Central memory CD4-positive, alpha-beta T cell (primary cell): Measurements from ENCODE around the gene UBR4.

ENCODE experiments used
- DNase-seq: peaks from one replicate; pipeline ENCODE4 v3.0.0; 2022

UBR4 gene

DNA sequence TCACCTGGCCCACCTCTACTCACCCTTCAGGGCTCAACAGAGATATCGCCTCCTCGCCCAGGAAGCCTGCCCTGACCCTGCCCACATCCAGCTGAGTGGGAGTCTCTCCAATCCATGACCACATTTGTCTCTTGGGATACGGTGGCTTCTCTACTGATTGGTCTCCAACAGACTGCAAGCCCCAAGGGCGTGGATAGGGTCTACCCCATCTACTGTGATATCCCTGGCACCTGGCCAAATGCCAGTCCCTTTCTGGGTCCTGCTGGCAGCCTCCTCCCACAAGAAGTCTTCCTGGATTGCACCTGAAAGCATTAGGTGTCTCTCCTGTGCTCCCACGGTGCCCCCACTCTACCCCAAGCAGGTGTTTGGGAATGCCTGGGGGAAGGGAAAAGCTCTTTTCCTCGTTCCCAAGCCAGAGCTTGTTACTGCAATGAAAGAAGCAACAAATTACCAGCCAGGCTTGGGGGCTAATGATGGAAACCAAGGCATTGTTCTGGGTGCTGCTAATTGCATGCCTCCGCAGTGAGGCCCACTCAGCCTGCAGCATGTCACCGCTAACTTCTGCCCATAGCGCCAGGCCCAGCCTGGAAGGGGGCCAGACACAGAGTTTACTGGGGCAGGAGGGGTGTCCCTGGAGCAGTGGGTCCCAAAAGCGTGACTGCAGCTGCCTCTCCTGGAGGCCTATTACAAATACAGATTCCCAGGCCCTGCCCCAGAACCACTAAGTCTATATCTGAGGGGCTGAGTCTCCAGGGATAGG lies 162.9 kb downstream of the UBR4 start:
- DNase-seq = no peak

DNA sequence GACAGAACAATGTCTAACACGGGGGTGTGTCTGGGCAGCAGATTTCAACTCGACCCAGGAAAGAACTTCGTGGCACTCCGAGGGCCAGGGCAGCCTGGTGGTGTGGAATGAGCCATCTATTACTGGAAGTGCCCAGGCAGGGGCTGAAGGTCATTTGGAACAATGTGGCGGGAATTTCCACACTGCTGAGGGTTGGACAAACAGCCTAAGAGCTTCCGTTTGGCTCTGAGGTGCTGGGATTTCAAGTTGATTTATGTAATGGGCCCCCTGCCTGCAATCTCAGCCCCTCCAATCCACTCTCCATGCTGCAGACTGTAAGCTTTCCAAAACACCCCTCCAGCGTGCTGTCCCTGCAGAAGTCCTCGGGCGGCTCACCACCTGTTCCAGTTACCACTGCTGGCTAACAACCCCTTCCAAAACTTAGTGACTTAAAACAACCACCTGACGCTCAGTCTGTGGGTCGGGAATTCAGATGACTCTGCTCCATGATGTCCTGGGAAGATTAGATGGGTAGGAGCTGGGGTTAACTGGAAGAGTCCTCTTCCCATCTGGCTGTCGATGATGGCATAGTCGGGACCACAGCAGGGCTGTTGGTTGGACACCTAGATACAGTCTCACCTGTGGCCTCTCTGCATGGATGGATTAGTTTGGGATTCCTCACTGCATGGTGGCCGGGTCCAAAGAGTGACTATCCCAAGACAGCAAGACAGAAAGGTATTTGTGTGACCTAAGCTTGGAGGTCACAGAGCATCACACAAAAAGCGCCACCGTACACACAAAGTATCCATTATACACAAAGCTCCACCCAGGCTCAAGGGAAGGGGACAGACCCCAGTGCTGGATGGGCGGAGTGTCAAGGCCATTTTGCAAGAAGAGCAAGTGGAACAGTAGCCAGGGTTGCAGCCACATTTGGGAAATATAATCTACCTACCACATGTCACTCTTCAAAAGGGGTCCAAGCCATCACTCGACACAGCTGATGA lies 163.9 kb downstream of the UBR4 start:
- DNase-seq = no peak

DNA sequence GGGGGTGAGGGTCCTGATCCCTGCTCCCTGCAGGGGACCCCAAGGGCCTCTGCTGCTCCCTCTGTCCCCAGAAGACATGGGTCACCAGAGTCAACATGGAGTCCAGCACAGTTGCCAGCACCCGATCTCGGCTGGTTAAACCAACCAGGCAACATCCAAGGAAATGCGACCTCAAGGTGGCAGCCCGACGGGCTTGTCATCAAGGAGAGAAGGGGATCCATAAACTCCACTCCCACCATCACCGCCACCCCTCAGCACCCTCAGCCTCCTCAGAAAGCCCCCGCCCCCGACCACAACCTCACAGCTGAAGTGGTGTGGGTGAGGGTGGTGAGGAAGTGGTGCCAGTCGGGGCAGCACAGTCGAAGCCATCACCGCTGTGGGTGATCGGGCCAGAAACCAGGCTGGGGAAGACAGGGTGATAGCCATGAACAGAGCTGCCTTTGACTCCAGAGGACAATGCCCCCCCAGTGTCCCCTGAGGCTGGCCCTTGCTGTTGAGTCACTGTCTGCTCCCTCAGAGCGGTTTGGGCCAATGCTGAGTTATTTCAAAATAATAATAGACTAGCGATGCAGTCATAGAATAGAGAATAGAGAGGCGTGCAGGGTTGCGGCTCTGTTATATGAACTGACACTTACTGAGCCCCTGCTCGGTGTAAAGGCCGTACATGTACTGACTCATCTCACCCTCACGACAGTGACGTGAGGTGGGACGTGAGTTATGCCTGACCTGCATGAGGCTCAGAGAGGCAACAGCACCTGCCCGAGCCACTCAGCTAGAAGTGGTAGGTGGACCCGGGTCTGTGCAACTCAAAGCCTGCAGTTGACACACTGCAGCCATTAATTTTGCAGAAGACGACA lies 164.9 kb downstream of the UBR4 start:
- no peak for DNase-seq

DNA sequence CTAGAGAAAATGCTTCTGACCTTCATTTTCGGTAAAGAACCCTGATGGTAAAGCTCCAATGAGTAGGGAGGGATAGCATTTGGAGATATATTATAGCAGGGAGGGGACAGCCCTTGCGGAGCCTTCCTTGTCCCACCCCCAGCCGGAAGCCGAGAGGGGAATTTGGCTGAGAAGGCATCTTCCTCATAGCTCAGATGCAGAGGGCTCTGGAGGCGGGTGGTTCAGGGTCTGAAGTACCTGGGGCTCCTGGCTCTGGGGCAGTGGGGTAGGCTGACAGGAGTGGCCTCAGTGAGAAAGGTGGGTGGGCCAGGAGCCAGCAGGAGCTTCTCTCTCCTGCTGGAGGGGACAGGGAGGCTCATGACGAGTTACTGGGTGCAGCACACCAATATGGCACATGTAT lies 165.6 kb downstream of the UBR4 start:
- no peak for DNase-seq

DNA sequence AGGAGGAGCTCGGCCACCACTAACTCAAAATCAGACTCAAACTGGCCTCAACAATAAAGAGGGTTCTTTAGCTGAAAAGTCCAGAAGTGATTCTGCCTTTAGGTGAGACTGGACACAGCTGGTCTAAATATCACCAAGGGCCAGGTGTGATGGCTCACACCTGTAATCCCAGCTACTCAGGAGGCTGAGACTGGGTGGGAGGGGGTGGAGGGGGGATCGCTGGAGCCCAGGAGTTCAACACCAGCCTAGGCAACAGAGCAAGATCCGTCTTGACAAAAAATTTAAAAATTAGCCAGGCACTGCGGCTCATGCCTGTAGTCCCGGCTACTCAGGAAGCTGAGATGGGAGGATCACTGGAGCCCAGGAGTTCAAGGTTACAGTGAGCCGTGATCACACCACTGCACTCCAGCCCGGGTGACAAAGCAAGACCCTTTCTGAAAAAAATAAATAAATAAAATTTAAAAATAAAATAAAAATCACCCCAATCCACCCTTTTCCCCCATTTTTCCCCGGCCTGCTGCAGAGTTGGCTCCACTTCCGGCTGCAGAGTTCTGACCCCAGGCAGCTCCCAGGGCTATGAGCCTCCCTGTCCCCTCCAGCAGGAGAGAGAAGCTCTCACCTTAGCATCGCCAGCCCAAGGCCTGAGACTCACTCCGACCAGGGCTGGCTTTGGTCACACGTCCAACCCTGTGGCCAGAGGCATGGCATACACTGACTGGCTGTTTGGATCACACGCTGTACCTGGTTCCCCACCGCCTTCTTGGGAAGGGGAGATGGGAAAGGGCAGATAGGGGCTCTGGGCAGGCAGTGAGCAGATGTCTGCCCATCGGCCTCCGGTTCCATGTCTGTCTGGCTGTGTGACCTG lies 166.3 kb downstream of the UBR4 start:
- DNase-seq = no peak

DNA sequence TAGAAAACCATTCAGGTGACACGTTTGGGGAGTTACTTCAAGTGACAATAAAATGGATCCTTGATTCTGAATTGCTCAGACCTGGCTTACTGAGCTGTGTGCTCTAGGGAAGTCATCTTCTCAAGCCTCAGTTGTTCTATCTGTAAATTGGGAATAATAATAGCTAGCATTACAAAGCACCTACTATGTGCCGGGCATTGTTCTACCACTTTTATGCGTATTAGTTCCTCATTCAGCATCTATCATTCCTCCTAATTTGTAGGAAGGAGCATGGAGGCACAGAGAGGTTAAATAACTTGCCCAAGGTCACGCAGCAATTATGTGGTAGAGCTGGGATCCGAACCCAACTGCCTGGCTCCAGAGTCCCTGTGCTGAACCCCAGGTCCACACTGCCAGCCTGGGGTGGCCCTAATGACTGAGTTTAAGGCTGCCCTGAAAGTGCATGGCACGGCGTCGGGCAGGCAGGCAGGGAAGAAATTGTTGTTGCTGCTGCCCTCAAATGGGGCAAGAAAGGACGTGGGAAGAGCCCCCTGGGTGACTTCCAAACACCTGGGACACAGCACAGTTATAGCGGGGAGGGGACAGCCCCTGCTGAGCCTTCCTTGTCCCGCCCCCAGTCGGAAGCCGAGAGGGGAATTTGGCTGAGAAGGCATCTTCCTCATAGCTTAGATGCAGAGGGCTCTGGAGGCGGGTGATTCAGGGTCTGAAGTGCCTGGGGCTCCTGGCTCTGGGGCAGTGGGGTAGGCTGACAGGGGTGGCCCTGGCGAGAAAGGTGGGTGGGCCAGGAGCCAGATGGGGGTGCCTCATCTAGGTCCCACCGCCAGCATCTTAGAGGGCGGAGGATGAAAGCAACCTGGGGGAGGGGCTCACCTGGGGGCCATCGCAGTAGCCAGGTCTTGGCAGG lies 167.1 kb downstream of the UBR4 start:
- no peak for DNase-seq

DNA sequence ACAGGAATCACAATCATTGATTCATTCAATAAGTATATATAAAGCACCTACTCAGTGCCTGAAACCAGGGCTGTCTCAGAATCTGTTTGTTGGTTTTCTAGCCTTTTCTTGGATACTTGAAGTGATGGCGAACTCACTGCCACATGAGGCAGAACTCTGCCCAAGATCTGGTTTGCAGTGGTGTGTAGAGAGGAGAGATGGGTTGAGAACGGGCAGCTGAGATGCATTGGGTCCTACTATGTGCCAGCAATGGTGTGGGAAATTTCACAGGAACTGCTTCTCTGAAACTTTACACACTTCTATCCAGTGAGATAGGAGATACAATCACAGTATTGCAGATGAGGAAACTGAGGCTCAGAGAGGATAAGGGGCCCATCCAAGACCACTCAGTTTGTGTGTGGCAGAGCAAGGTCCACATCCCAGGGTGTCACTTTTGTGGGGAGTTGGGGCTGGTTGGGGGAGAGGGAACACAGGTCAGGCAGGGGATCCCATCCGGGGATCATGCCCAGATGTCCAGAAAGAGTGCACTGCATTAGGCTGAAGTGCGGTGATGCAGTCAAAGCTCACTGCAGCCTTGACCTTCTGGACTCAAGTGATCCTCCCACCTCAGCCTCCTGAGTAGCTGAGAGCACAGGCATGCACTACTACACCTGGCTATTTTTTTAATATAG lies 169.9 kb downstream of the UBR4 start:
- no peak for DNase-seq

DNA sequence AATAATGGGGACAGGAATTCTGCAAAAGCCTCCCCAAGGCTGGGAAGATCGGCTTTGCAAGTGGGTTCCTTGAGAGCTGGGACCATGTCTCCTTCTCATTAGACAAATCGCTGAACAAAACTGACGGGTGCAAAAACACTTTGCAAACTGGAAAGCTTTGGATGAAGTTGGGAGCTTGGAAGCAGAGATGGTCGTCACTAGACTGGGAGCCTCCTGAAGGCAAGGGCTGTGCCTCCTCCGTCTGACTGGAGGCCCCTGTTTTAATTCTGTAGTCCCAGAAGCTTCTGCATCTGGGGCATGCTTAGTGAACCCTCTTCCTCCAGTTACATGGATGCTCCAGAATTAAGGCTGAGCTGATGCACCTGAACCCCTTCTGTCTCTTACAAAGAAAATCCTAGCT lies 171.3 kb downstream of the UBR4 start:
- no peak for DNase-seq

DNA sequence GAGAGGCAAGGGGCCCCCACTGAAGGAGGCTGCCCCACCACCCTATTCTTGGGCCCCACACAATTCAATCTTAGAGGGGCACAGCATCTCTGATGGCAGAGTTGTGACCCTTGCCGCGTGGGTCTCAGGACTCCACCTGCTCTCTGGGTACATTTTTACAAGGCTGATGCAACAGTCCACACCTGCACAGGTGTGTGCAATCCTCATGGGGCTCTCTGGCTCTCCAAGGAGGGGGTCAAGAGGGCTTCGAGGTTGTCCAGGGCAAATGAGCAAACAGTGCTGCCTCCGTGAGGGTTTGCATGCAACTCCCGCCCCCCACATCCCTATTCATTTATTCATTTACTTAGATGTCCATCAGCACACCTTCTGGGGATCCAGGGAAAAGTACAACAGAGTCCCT lies 172.0 kb downstream of the UBR4 start:
- DNase-seq = no peak

DNA sequence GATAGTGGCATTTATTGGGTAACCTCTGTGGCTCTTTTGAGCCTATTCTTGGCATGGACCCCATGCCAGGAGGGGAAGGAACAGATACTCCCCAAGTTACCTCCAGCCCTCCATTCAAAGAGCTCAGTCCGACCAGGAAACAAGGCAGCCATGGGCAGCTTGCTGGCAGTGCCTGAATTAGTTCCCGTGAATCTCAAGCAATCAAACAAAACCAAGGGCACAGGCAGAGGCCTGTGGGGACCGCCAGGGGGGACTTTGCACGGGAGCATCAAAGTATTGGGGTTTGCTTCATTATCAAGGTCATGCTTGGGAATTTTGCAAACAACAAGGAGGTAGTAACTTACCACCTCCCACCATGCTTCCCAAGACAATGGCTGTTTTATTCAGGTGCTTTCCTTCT lies 172.4 kb downstream of the UBR4 start:
- DNase-seq = no peak

DNA sequence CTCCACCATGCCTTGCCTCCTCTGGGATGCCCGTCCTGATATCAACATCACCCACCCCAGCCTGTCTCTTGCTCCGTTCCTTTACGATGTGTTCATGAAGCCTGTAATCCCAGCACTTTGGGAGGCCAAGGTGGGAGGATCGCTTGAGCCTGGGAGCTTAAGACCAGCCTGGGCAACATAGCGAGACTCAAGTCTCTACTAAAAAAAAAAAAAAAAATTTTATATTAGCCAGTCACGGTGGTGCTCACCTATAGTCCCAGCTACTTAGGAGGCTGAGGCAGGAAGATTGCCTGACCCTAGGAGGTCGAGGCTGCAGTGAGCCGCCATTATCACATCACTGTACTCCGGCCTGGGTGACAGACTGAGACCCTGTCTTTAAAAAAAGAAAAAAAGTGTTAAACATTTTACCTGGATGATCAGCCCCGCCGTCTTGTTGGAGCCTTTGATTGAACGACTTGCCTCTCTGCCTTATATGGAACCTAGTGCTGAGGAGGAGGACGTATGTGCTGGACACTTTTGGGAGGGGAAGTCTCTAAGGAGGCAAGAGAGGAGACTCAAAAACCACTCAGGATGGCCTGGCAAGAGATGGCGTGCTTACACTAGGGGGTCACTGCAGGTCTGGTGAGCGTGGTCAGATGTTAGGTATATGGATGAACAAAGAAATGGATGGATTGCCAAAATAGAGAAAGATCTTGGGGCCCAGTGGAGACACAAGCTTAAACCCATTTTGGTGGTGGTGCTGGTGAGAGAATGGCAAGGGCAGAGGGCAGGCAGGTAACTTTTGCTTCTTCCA lies 173.1 kb downstream of the UBR4 start:
- DNase-seq = no peak

DNA sequence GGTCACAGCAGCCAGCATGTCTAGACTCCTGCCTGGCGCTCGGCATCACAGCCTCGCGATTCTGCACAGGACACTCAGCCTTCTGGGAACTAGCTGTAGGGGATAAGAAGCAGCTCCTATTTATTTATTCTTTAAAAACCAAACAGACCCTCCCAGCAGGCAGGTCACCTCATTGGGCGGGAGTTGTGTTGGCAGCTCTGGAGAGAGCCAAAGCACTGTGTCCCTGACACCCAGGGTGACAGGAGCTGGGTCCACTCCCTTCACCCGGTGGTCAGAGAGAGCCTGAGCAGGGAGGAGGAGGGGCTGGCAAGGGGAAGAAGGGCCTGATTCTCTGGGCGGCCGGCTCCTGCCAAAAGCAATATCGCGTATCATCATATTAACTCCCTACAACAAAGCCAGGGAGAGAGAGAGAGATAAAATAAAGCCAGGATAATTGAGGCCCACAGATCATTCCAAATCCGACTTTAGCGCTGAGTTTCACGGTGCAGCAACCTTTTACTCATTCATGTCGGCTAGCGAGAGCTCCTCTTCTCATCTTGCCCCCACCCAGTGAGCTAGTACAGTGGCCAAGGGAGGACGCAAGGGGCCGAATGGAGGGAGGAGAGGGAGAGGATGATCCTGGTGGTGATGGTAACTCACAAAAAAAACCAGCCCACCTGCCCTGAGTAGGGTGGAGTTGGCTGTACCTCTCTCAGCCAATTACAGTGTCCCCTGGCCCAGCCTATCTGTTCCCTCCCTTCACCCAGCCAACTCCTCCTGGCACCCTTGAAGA lies 173.8 kb downstream of the UBR4 start:
- DNase-seq = no peak

DNA sequence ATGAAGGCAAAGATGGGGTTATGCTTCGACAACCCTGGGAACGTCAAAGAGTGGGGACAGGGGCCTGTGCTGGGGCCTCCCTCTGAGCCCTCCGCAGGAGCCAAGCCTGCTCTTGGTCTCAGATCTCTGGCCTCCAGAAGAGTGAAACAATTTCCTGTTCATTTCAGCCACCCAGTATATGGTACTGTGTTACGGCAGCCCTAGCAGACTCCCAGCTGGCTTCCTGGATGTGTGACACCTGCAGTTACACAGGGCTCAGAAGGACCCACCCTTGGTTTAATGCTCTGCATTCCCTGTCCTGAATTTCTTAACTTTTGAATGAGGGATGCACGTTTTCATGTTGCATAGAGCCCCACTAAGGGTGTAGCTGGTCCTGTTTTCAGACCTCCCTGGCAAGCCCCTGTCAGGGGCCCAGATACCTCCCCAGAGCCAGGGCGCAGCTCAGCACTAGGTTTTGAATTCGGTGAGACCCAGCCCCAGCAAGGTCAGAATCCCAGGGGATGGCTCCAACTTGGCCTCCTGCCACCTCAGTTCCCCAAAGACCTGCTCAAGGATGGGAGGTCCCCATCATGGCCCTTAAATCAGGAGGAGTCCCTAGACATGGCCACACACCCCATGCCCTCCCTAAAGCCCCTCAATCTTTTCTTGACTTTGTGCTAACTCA lies 174.6 kb downstream of the UBR4 start:
- DNase-seq = no peak

DNA sequence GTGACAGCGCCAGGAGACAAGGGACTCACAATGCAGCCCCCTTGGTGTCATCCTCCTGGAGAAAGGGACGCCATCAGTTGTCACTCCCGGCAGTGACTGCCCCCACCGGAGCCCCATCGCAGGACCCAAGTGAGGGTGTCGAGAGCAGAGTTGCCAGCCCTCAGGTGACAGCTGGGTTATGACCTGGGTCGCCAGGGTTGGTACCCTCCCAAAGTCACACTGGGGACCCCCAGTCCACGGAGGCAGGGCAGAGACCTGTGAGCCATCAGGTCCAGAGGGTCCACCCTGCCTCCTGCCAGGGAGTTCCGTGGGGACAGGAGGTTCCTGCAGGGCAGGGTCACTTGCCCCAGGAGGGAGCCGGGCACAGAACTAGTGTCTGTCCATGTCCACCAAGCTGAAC lies 175.3 kb downstream of the UBR4 start:
- no peak for DNase-seq

DNA sequence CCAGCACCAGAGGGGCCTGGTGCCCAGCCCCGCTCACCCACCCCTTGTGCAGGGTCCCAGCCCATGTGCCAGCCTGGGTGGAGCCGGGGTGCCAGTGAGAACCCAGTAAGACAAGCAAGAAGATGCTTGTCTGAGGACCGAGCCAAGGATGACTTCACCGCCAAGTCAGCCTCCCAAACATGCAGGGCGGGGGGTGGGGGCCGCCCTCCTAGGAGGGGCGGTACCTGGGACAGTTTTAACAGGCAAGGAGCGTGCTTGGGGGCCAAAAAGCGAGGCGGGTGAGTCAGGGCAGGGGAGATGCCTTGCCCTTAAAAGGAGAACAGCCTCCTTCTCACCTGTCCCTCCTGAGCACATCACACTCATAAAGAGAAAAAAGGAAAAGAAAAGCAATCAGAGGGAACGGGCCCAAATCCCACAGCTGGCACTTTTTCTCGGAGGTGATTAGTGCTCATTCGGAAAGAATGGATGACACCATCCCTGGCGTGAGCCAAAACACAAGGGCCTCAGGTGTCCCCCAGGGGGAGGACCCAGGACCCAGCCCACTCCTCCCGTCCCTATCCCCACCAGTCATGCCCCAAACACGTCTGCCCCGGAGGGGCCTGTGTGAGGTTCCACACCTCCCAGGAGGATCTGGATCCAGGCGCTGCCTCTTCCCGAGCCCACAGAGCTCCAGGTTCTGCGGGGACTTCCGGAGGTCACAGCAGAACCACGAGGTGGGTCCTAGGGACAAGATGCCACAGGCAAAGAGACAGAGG lies 176.0 kb downstream of the UBR4 start:
- no peak for DNase-seq

DNA sequence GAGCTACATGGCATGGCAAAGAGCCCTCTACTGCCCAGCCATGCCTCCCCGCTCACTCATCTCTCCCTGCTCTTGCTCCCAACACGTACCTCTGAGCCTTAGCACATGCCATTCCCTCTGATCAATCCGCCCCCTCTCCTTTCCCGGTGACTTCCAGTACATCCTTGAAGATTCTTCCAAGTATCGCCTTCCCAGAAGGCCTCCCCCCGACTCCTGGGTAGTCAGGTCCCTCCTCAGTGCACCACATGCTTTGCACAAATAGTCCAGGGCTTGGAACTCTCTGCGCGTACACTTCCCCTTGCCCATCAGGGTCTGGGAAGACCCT lies 176.6 kb downstream of the UBR4 start:
- DNase-seq = no peak

DNA sequence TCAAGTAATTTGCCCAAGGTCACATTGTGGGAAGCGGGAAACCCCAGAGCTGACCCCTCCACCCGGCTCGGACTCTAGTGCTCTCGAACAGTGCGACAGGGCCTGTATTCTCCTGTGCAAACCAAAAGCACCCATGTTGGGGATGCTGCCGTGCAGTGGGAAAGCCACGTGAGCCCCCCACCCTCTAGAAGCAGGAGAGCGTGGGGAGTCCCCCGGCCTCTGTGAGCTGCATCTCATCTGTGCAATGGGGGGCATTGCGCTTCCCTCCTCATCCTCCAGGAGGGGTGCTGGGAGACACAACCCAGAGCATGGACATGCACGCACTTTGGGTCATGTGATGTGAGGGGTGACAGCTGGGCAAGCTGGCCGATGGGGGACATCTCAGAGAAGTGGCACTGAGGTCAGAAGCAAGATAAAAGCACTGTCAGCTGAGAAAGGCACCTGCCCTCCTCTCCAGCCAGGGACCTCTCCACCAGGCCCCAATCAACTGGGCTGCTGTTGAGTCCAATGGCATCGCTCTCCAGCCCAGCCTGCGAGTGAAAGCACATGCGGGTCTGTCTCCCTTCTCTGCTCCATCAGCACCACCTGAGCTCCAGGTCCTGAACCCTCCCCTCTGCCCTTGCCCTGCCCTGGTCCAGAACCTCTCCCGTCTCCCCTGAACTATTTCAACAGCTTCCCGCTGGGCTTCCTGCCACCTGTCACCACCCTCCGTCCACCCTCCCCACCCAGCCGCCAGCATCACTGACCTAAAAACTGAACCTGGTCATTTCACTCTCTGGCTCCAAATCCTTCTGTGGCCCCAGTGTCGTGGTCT lies 177.2 kb downstream of the UBR4 start:
- DNase-seq = no peak
